ENCODE measurements around the gene FAM98C. TPM values are rescaled to one million over a fixed set of nuclear protein-coding genes. Genes with fewer than 3 reads are reported as not detected.
"Not testable (repeated sequence)": the region's sequence is repeated elsewhere in the genome, so short reads cannot be mapped to it uniquely, and the experiment has no call there.

Gene FAM98C
- total RNA-seq, 1 donor from 2014 or later: 5.8 TPM

- H3K36me3 Mint-ChIP-seq (ENCODE audit: unreplicated experiment): no peaks in the 10 kb centered on the region
- peaks cover 6% of the 10 kb centered on the region for H3K9me3 Mint-ChIP-seq (ENCODE audit: unreplicated experiment)
- no peak for TF ChIP-seq CTCF (IDR thresholded peaks at IDR 0.05; ENCODE audit: partially characterized antibody, unreplicated experiment)
- no peak for DNase-seq
- no peak overlapping the region for H3K4me3 Mint-ChIP-seq (ENCODE audit: unreplicated experiment)
- H3K4me1 Mint-ChIP-seq (ENCODE audit: low read depth, unreplicated experiment): peaks cover 9% of the 10 kb centered on the region
- H3K27ac Mint-ChIP-seq (ENCODE audit: unreplicated experiment): no peak overlapping the region
- peaks cover 15% of the 10 kb centered on the region for H3K27me3 Mint-ChIP-seq (ENCODE audit: unreplicated experiment)
Measured at GRCh38 chr19:38405276-38405675, 2.4 kb downstream of the FAM98C start.

- H3K36me3 Mint-ChIP-seq (ENCODE audit: unreplicated experiment): no peaks in the 10 kb centered on the region
- H3K4me1 Mint-ChIP-seq (ENCODE audit: low read depth, unreplicated experiment): peaks cover 12% of the 10 kb centered on the region
- peak overlapping the region; percentile 89 for H3K27ac Mint-ChIP-seq (ENCODE audit: unreplicated experiment)
- H3K4me3 Mint-ChIP-seq (ENCODE audit: unreplicated experiment): peak overlapping the region; percentile 55
- peaks cover 1% of the 10 kb centered on the region for H3K9me3 Mint-ChIP-seq (ENCODE audit: unreplicated experiment)
- no peak for TF ChIP-seq CTCF (IDR thresholded peaks at IDR 0.05; ENCODE audit: partially characterized antibody, unreplicated experiment)
- peaks cover 12% of the 10 kb centered on the region for H3K27me3 Mint-ChIP-seq (ENCODE audit: unreplicated experiment)
- no peak for DNase-seq
Measured at GRCh38 chr19:38409631-38410133, 6.8 kb downstream of the FAM98C start.

GRCh38 chr19:38410407-38410806 lies 7.5 kb downstream of the FAM98C start:
- peaks cover 12% of the 10 kb centered on the region for H3K4me1 Mint-ChIP-seq (ENCODE audit: low read depth, unreplicated experiment)
- H3K9me3 Mint-ChIP-seq (ENCODE audit: unreplicated experiment); H3K36me3 Mint-ChIP-seq (ENCODE audit: unreplicated experiment); H3K27ac Mint-ChIP-seq (ENCODE audit: unreplicated experiment); DNase-seq; H3K4me3 Mint-ChIP-seq (ENCODE audit: unreplicated experiment); H3K27me3 Mint-ChIP-seq (ENCODE audit: unreplicated experiment): not testable (repeated sequence)

GRCh38 chr19:38411041-38411712 lies 8.3 kb downstream of the FAM98C start:
- Mint-ChIP-seq H3K27me3 (ENCODE audit: unreplicated experiment) (peaks cover 9% of the 10 kb centered on the region), H3K27ac (ENCODE audit: unreplicated experiment) (no peak overlapping the region), H3K9me3 (ENCODE audit: unreplicated experiment) (peaks cover 1% of the 10 kb centered on the region), H3K4me1 (ENCODE audit: low read depth, unreplicated experiment) (peaks cover 12% of the 10 kb centered on the region), H3K4me3 (ENCODE audit: unreplicated experiment) (no peak overlapping the region), H3K36me3 (ENCODE audit: unreplicated experiment) (no peaks in the 10 kb centered on the region)
- no peak for DNase-seq
- TF ChIP-seq CTCF (IDR thresholded peaks at IDR 0.05; ENCODE audit: partially characterized antibody, unreplicated experiment): no peak

- Mint-ChIP-seq H3K27me3 (ENCODE audit: unreplicated experiment) (peaks cover 11% of the 10 kb centered on the region), H3K4me1 (ENCODE audit: low read depth, unreplicated experiment) (peaks cover 16% of the 10 kb centered on the region)
- not testable (repeated sequence) for H3K9me3 Mint-ChIP-seq (ENCODE audit: unreplicated experiment); H3K4me3 Mint-ChIP-seq (ENCODE audit: unreplicated experiment); H3K27ac Mint-ChIP-seq (ENCODE audit: unreplicated experiment); H3K36me3 Mint-ChIP-seq (ENCODE audit: unreplicated experiment); DNase-seq
Measured at GRCh38 chr19:38411898-38412297, 9.0 kb downstream of the FAM98C start.

GRCh38 chr19:38412491-38412890 lies 9.6 kb downstream of the FAM98C start:
- H3K27ac Mint-ChIP-seq (ENCODE audit: unreplicated experiment): no peak overlapping the region
- no peak for TF ChIP-seq CTCF (IDR thresholded peaks at IDR 0.05; ENCODE audit: partially characterized antibody, unreplicated experiment)
- H3K27me3 Mint-ChIP-seq (ENCODE audit: unreplicated experiment): peaks cover 11% of the 10 kb centered on the region
- peaks cover 1% of the 10 kb centered on the region for H3K9me3 Mint-ChIP-seq (ENCODE audit: unreplicated experiment)
- no peak for DNase-seq
- peaks cover 22% of the 10 kb centered on the region for H3K4me1 Mint-ChIP-seq (ENCODE audit: low read depth, unreplicated experiment)
- H3K36me3 Mint-ChIP-seq (ENCODE audit: unreplicated experiment): no peaks in the 10 kb centered on the region
- no peak overlapping the region for H3K4me3 Mint-ChIP-seq (ENCODE audit: unreplicated experiment)

Data from glutamatergic neuron (in vitro differentiated cells).